K562 (cell line): ENCODE results near the gene KRTAP10-8. TPM values are rescaled to one million over a fixed set of nuclear protein-coding genes. Genes with fewer than 3 reads are reported as not detected.
"Not testable (repeated sequence)": the region's sequence is repeated elsewhere in the genome, so short reads cannot be mapped to it uniquely, and the experiment has no call there.

Experiments
- ATAC-seq: fragments of 200-7000 bp; cut with Tn5 transposase; 3 replicates; pipeline ENCODE4 v1.9.1; 2020; ENCODE audit warnings: moderate library complexity
- BruUV-seq: library from RNA; stranded (reverse); fragments of 400-500 nt; replicated peaks from 2 replicates; lab custom pipeline; 2021; lab: Mats Ljungman, UMichigan
- CTCF ChIA-PET: fragments of 300-600 bp; formaldehyde crosslinking; extraction: SDS; loops from one replicate; lab custom pipeline; 2021; ENCODE audit warnings: low intra/inter-chr PET ratio; lab: Yijun Ruan, JAX
- POLR2A ChIA-PET: fragments of 300-600, 350-650 bp; sonication (Branson Sonifier 250); formaldehyde crosslinking; extraction: SDS; loops from one replicate; lab custom pipeline; 2021; ENCODE audit warnings: antibody characterized with exemption, inconsistent platforms; lab: Yijun Ruan, JAX
- DNase-seq, 4 experiments: peaks; one replicate each; pipeline versions ENCODE4 v3.0.0 to v3.0.0-alpha.2; 2011 to 2018; ENCODE audit warnings: low spot score in 3 of 4, mixed read lengths in 3 of 4; ENCODE audit errors: extremely low read depth in 1 of 4
- FAIRE-seq: peaks from 2 replicates; lab custom pipeline; 2011; peaks lifted over from hg19 to GRCh38; lab: Jason Lieb, UNC
- H2AFZ ChIP-seq: 2 replicates; pipeline ENCODE4 v1.6.0; 2011; ENCODE audit warnings: low read depth, low read length, control low read depth, inconsistent platforms
- H3K27ac ChIP-seq: fragments of 200-600 bp; 3 replicates; pipeline ENCODE4 v1.8.0; 2011; ENCODE audit warnings: low read depth, mild to moderate bottlenecking, control low read depth, inconsistent platforms, low read length, moderate library complexity, mixed read lengths; ENCODE audit errors: extremely low read depth
- H3K27me3 ChIP-seq, 2 experiments: fragments of 300-600 bp in 1 of 2; 2 replicates in 1 of 2; 3 replicates in 1 of 2; pipeline versions ENCODE4 v1.6.0 to v1.8.0; 2011; ENCODE audit warnings: inconsistent platforms in 2 of 2, low read length in 2 of 2, mild to moderate bottlenecking in 1 of 2, mixed read lengths in 1 of 2, moderate library complexity in 1 of 2; ENCODE audit not compliant: control insufficient read depth in 2 of 2, insufficient read depth in 2 of 2
- H3K36me3 ChIP-seq: fragments of 300-600 bp; 3 replicates; pipeline ENCODE4 v1.8.0; 2011; ENCODE audit warnings: mild to moderate bottlenecking, low read length, inconsistent platforms; ENCODE audit not compliant: control insufficient read depth, insufficient read depth
- H3K4me1 ChIP-seq, 2 experiments: fragments of 200-600 bp in 1 of 2; replicated peaks in 1 of 2; 2 replicates in 1 of 2; 3 replicates in 1 of 2; pipeline versions ENCODE4 v1.5.1 to v1.8.0; 2011; ENCODE audit warnings: inconsistent platforms in 2 of 2, low read length in 2 of 2, mild to moderate bottlenecking in 1 of 2, mixed read lengths in 1 of 2, moderate library complexity in 1 of 2; ENCODE audit not compliant: control insufficient read depth in 2 of 2, insufficient read depth in 2 of 2
- H3K4me2 ChIP-seq: 2 replicates; pipeline ENCODE4 v1.6.1; 2011; ENCODE audit warnings: low read length, control low read depth, inconsistent platforms, mixed read lengths; ENCODE audit not compliant: insufficient read depth
- H3K4me3 ChIP-seq: fragments of 200-600 bp; sonication (generic), shearing (Covaris generic); 2 replicates; pipeline ENCODE4 v1.5.1; 2016; ENCODE audit warnings: control low read depth, inconsistent platforms
- H3K79me2 ChIP-seq: fragments of 200-600 bp; 3 replicates; pipeline ENCODE4 v1.8.0; 2011; ENCODE audit warnings: low read length, inconsistent platforms; ENCODE audit not compliant: control insufficient read depth, insufficient read depth
- H3K9ac ChIP-seq, 2 experiments: 2 replicates each; pipeline versions ENCODE4 v1.6.0 to v1.6.1; 2011; ENCODE audit warnings: low read depth in 2 of 2, low read length in 2 of 2, control low read depth in 1 of 2, inconsistent platforms in 1 of 2, mild to moderate bottlenecking in 1 of 2, mixed read lengths in 1 of 2; ENCODE audit not compliant: insufficient read depth in 1 of 2
- H3K9me1 ChIP-seq: one replicate; pipeline ENCODE4 v1.6.0; 2011; ENCODE audit warnings: inconsistent platforms, mild to moderate bottlenecking, low read length, moderate library complexity; ENCODE audit not compliant: control insufficient read depth, insufficient read depth
- H3K9me3 ChIP-seq: replicated peaks from 2 replicates; pipeline ENCODE4 v1.5.1; 2011; ENCODE audit warnings: low read depth, low read length, inconsistent platforms; ENCODE audit not compliant: control insufficient read depth, insufficient read depth
- H4K20me1 ChIP-seq: replicated peaks from 2 replicates; pipeline ENCODE4 v1.6.1; 2011; ENCODE audit warnings: low read length, inconsistent platforms, mixed read lengths; ENCODE audit not compliant: control insufficient read depth, insufficient read depth
- OTX1 ChIP-seq: fragments of 450-650 bp; formaldehyde crosslinking; IDR thresholded peaks from 2 replicates; pipeline ENCODE4 v1.4.0; 2022; ENCODE audit warnings: mild to moderate bottlenecking
- RBBP5 ChIP-seq: fragments of 200-600 bp; sonication (generic); IDR thresholded peaks from 2 replicates; pipeline ENCODE4 v1.6.1; 2012; ENCODE audit warnings: borderline replicate concordance, mild to moderate bottlenecking, low read length, control low read depth, inconsistent platforms; ENCODE audit not compliant: insufficient read depth, poor library complexity, severe bottlenecking
- WGBS: fragments of 100-300 bp; shearing (Covaris generic); methylation state at CpG from one replicate; pipeline ENCODE4 v1.1.6; 2016; ENCODE audit warnings: low coverage, mixed read lengths; ENCODE audit not compliant: insufficient coverage; ENCODE audit errors: missing lambda C conversion rate; 5-methylcytosine and 5-hydroxymethylcytosine counted together
- in situ Hi-C: fragments of 300-500 bp; cut with MboI; formaldehyde crosslinking; loops from 4 replicates; pipeline ENCODE4 v1.15.0; 2018; ENCODE audit warnings: inconsistent platforms, mixed read lengths
- intact Hi-C: fragments of 100-400 bp; cut with micrococcal nuclease; formaldehyde crosslinking; loops from 2 replicates; pipeline ENCODE4 v1.14.2; 2022
- polyA plus RNA-seq, 8 experiments: library from polyadenylated mRNA; depleted of rRNA in 4 of 8; stranded (reverse) in 5 of 8; unstranded in 3 of 8; fragments of >200 nt; fragmentation: Nextera tagmentation in 2 of 8; fragmentation: Illumina TruSeq in 1 of 8; extraction: Ambion mirVana in 2 of 8; extraction: Trizol in 1 of 8; gene quantifications; 2 replicates each; pipeline versions ENCODE4 v1.2.1 to v1.2.3, GENCODE V29; 2011 to 2014; ENCODE audit warnings: inconsistent platforms in 1 of 8, missing spikeins in 1 of 8
- total RNA-seq, 7 experiments: library from RNA; depleted of rRNA in 6 of 7; stranded (reverse); fragments of >200 nt in 6 of 7; fragmentation: Illumina TruSeq in 2 of 7; extraction: Trizol in 2 of 7; gene quantifications; 2 replicates each; pipeline versions ENCODE4 v1.2.1 to v1.2.3, GENCODE V29; 2011 to 2021; ENCODE audit warnings: low replicate concordance in 1 of 7

Gene KRTAP10-8
- total and polyA plus RNA-seq, 9 of the 15 experiments (the other 6 are each of a cell fraction or from before 2014, with no cell fraction given) = not detected

DNA sequence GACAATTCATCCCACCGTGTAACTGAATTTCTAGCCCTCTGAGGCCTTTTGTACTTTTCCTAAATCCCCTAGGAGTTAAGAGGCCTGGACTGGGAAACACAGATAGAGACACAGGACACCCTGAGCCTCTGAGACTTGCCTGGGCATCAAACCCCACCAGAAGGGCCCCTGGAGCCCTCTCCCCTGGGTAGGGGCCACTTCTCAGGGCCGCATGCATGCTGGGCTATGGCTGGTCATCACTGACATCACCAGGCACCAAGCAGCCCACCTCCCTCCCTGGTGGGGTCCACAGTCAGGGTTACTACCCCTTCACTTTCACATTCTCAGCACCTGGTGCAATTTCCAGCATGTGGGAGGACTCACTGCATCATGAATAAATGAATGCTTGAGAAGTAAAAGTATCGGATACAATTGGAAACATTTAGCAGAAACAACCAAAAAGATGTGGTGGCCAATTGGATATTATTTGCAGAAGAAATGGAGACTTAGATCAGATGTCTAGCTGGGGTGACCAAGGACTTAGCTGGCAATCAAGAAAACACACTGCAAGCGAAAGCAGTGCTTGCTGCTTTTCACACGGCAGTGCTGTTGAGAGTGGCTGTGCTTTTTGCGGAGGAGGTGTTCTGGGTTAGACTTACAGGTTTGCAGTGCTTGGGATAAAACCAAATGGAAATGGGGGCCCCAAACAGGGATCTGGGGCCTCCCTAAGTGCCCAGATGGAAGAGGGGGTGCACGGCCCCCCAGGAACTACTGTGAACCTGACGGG, 12.4 kb upstream of the KRTAP10-8 start:
- no peaks in the 10 kb centered on the region for H4K20me1 ChIP-seq
- no peaks in the 10 kb centered on the region for H3K9me3 ChIP-seq
- TF ChIP-seq RBBP5 (no peak), OTX1 (CRISPR knock-in tag) (no peak)
- no peaks in the 10 kb centered on the region for H3K9me1 ChIP-seq
- H2AFZ ChIP-seq = no peak overlapping the region
- no peak overlapping the region for H3K9ac ChIP-seq
- WGBS = 17% methylated on average over 8 of the region's 8 CpGs
- no peak for FAIRE-seq
- BruUV-seq = no TSS peak
- H3K27ac ChIP-seq = no peak overlapping the region
- no peak overlapping the region for H3K4me3 ChIP-seq
- no peak for ATAC-seq
- no peak for DNase-seq
- H3K4me2 ChIP-seq = no peak overlapping the region
- no peaks in the 10 kb centered on the region for H3K36me3 ChIP-seq
- no peaks in the 10 kb centered on the region for H3K79me2 ChIP-seq
- H3K4me1 ChIP-seq = peaks cover 6 to 16% of the 10 kb centered on the region in 2 experiments; a peak in 4 of 5 replicates
- intact Hi-C loops (no loop called here), in situ Hi-C loops (no loop called here)
- POLR2A ChIA-PET = no interaction called here
- H3K27me3 ChIP-seq = peaks cover 9 to 48% of the 10 kb centered on the region in 2 experiments
- CTCF ChIA-PET = no interaction called here

DNA sequence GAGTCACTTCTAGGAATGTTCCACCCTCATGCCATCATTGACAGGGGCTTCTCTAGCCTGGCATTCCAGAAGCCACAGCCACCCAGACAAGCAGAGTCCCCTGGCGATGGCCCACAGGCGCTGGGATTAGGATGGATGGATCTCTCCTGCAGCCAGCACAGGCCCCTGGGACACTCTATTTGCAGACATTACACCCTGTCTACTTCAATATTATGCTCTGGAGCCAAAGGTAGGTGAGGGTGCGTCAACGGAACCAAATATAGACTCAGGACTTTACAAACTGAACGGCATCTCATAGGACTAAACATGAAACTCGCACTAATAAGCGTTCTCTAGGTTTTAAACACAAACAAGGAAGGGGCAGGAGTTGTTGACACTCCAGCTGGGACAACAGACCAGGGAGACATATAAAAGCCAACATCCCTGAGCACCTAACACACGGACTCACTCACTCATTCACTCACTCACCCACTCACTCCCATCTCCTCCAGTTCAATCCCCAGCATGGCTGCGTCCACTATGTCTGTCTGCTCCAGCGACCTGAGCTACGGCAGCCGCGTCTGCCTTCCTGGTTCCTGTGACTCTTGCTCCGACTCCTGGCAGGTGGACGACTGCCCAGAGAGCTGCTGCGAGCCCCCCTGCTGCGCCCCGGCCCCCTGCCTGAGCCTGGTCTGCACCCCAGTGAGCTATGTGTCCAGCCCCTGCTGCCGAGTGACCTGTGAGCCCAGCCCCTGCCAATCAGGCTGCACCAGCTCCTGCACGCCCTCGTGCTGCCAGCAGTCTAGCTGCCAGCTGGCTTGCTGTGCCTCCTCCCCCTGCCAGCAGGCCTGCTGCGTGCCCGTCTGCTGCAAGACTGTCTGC, 11.5 kb upstream of the KRTAP10-8 start, which contains the start of gene KRTAP10-7:
TSS of gene KRTAP10-7 (plus strand) at position 480 of the 861 bp plus-strand sequence. CDS start at position 505, 25 bp downstream.
- H3K9me3 ChIP-seq, ATAC-seq, POLR2A ChIA-PET, H4K20me1 ChIP-seq, intact Hi-C loops, CTCF ChIA-PET, H3K4me2 ChIP-seq, H3K9me1 ChIP-seq, DNase-seq, H3K27ac ChIP-seq, H3K36me3 ChIP-seq, H2AFZ ChIP-seq, BruUV-seq, H3K4me3 ChIP-seq, in situ Hi-C loops, FAIRE-seq, H3K9ac ChIP-seq, H3K79me2 ChIP-seq: not testable (repeated sequence)
- under 1% methylated on average over 13 of the region's 23 CpGs for WGBS
- H3K27me3 ChIP-seq = peaks cover 9 to 48% of the 10 kb centered on the region in 2 experiments
- H3K4me1 ChIP-seq = peaks cover 1 to 16% of the 10 kb centered on the region in 2 experiments; a peak in 3 of 5 replicates
